GM12874 (cell line): Measurements from ENCODE around the gene SHISAL1.

Experiments
- CTCF ChIP-seq: IDR thresholded peaks from 2 replicates; pipeline ENCODE4 v1.5.1; 2011; ENCODE audit warnings: low read depth, mild to moderate bottlenecking, control low read depth, low read length, moderate library complexity; ENCODE audit not compliant: insufficient read depth

Gene SHISAL1

GRCh38 chr22:44278243-44279068 is 34.3 kb downstream of the SHISAL1 start:
- no peak for TF ChIP-seq CTCF

GRCh38 chr22:44277386-44278135 is 35.2 kb downstream of the SHISAL1 start:
- no peak for TF ChIP-seq CTCF

- TF ChIP-seq CTCF, result no peak
Observed at GRCh38 chr22:44276706-44277356, 35.9 kb downstream of the SHISAL1 start.

- no peak for TF ChIP-seq CTCF
Observed at GRCh38 chr22:44276041-44276440, 36.7 kb downstream of the SHISAL1 start.

GRCh38 chr22:44275631-44275995 is 37.1 kb downstream of the SHISAL1 start:
- no peak for TF ChIP-seq CTCF

GRCh38 chr22:44274918-44275630 is 37.7 kb downstream of the SHISAL1 start:
- TF ChIP-seq CTCF, result no peak

- no peak for TF ChIP-seq CTCF
Observed at GRCh38 chr22:44273175-44273574, 39.6 kb downstream of the SHISAL1 start.
